BLaER1 treated with 17β-estradiol and CSF1 and Interleukin-3, amounts not matched to agents 10 nM and 100 nM (cell line): ENCODE measurements around the gene UNC93A.

Experiments
- H3K27ac ChIP-seq, 11 experiments: shearing (Covaris generic); formaldehyde crosslinking; 2 replicates each; pipeline ENCODE4 v1.8.1; 2022
- H3K27me3 ChIP-seq, 11 experiments: shearing (Covaris generic); formaldehyde crosslinking; 2 replicates each; pipeline ENCODE4 v1.8.1; 2022
- H3K36me3 ChIP-seq, 11 experiments: shearing (Covaris generic); formaldehyde crosslinking; 2 replicates each; pipeline ENCODE4 v1.8.1; 2022
- H3K4me1 ChIP-seq, 10 experiments: shearing (Covaris generic); formaldehyde crosslinking; 2 replicates each; pipeline ENCODE4 v1.8.1; 2022
- H3K4me2 ChIP-seq, 11 experiments: shearing (Covaris generic); formaldehyde crosslinking; 2 replicates each; pipeline ENCODE4 v1.8.1; 2022
- H3K4me3 ChIP-seq, 10 experiments: shearing (Covaris generic); formaldehyde crosslinking; 2 replicates each; pipeline ENCODE4 v1.8.1; 2022
- H3K9ac ChIP-seq, 11 experiments: shearing (Covaris generic); formaldehyde crosslinking; 2 replicates each; pipeline ENCODE4 v1.8.1; 2022
- H3K9me3 ChIP-seq, 11 experiments: shearing (Covaris generic); formaldehyde crosslinking; replicated peaks in 1 of 11; 2 replicates each; pipeline ENCODE4 v1.8.1; 2022
- H4K20me1 ChIP-seq, 11 experiments: shearing (Covaris generic); formaldehyde crosslinking; 2 replicates each; pipeline ENCODE4 v1.8.1; 2022
- Cebpa-rat ChIP-seq, 11 experiments: shearing (Covaris generic); IDR thresholded peaks; 2 replicates each; pipeline ENCODE4 v1.8.1; 2022

The UNC93A gene

GRCh38 chr6:167292301-167293087 is 1.4 kb downstream of the UNC93A start:
- Histone ChIP-seq H3K4me3 (no peak overlapping the region), H3K27me3 (no peaks in the 10 kb centered on the region), H3K9ac (no peak overlapping the region), H3K27ac (no peak overlapping the region), H3K36me3 (no peaks in the 10 kb centered on the region), H3K9me3 (no peaks in the 10 kb centered on the region), H4K20me1 (no peaks in the 10 kb centered on the region), H3K4me2 (no peak overlapping the region), H3K4me1 (peaks cover 0 to 6% (median 0%) of the 10 kb centered on the region in 10 experiments; a peak in 1 of 20 replicates)
- TF ChIP-seq Cebpa-rat (IDR thresholded peaks at IDR 0.05): no peak

- Histone ChIP-seq H3K9ac (no peak overlapping the region), H3K4me1 (peaks cover 0 to 10% (median 3%) of the 10 kb centered on the region in 10 experiments; a peak in 10 of 20 replicates), H4K20me1 (no peaks in the 10 kb centered on the region), H3K4me3 (no peak overlapping the region), H3K4me2 (no peak overlapping the region), H3K36me3 (no peaks in the 10 kb centered on the region), H3K27me3 (no peaks in the 10 kb centered on the region; a peak in 1 of 22 replicates), H3K27ac (no peak overlapping the region), H3K9me3 (no peaks in the 10 kb centered on the region; a peak in 1 of 22 replicates)
- TF ChIP-seq Cebpa-rat (IDR thresholded peaks at IDR 0.05): no peak
These were observed 2.0 kb downstream of the UNC93A start for GRCh38 chr6:167293088-167293589.

GRCh38 chr6:167293590-167294091 is 2.5 kb downstream of the UNC93A start:
- no peaks in the 10 kb centered on the region for H4K20me1 ChIP-seq
- H3K9ac ChIP-seq: no peak overlapping the region
- TF ChIP-seq Cebpa-rat (IDR thresholded peaks at IDR 0.05): no peak
- no peak overlapping the region for H3K4me3 ChIP-seq
- H3K27ac ChIP-seq: no peak overlapping the region
- H3K4me1 ChIP-seq: peaks cover 0 to 14% (median 7%) of the 10 kb centered on the region in 10 experiments; a peak in 11 of 20 replicates
- H3K36me3 ChIP-seq: no peaks in the 10 kb centered on the region
- no peak overlapping the region for H3K4me2 ChIP-seq
- H3K27me3 ChIP-seq: no peaks in the 10 kb centered on the region; a peak in 1 of 22 replicates
- H3K9me3 ChIP-seq: no peaks in the 10 kb centered on the region; a peak in 1 of 22 replicates

GRCh38 chr6:167294241-167294640 is 3.1 kb downstream of the UNC93A start:
- Histone ChIP-seq H3K4me1 (peaks cover 0 to 14% (median 8%) of the 10 kb centered on the region in 10 experiments; a peak in 11 of 20 replicates), H3K27me3 (no peaks in the 10 kb centered on the region; a peak in 1 of 22 replicates), H3K9me3 (no peaks in the 10 kb centered on the region; a peak in 1 of 22 replicates), H4K20me1 (no peaks in the 10 kb centered on the region), H3K9ac (no peak overlapping the region), H3K4me2 (no peak overlapping the region), H3K27ac (no peak overlapping the region), H3K4me3 (no peak overlapping the region), H3K36me3 (no peaks in the 10 kb centered on the region)
- no peak for TF ChIP-seq Cebpa-rat (IDR thresholded peaks at IDR 0.05)

DNA sequence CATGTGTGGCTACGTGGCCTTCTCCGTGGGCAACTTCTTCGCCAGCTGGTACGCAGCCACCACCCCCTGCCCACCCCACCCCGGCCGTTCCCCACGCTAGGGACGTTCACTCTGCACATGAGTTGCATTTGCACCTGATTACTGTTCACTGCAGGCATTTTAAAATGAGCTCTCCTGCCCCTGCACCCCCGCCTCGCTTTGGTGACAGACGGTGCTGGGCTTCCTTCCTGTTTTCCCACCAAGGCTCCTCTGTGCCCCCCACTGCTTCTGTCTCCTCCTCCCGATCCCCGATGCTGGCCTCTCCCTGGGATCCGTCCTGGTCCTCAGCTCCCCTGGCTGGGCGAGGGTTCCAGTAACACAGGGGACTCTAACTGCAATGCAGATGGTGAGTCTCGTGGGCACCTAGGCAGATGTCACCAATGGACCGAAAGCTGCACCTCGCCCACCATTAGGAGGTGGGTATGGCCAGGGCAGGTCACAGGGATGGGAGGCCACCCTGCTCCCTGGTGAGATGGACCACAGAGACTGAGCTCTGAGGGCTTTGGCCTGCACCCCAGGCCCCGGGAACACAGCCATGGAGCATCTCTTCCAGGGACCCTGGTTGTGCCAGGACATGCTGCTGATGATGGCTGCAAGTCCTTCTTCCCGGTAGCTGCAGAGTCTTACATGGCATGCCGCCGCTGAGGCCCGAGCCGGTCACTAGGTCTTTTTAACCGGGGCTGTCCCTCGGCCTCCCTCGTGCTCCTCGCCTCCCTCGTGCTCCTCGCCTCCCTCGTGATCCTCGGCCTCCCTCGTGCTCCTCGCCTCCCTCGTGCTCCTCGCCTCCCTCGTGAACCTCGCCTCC is 3.8 kb downstream of the UNC93A start:
- no peaks in the 10 kb centered on the region; a peak in 1 of 22 replicates for H3K27me3 ChIP-seq
- H3K4me2 ChIP-seq: no peak overlapping the region
- no peaks in the 10 kb centered on the region; a peak in 1 of 22 replicates for H3K9me3 ChIP-seq

GRCh38 chr6:167295495-167296292 is 4.6 kb downstream of the UNC93A start:
- peaks cover 0 to 14% (median 8%) of the 10 kb centered on the region in 10 experiments; a peak in 11 of 20 replicates for H3K4me1 ChIP-seq
- peak in 5 of 11 experiments; percentile 17 to 66 (median 47); a peak in 8 of 22 replicates for TF ChIP-seq Cebpa-rat (IDR thresholded peaks at IDR 0.05)
- H3K9ac ChIP-seq: no peak overlapping the region
- H3K27ac ChIP-seq: no peak overlapping the region
- H3K4me2 ChIP-seq: no peak overlapping the region
- no peaks in the 10 kb centered on the region; a peak in 1 of 22 replicates for H3K9me3 ChIP-seq
- no peak overlapping the region for H3K4me3 ChIP-seq
- no peaks in the 10 kb centered on the region; a peak in 1 of 22 replicates for H3K27me3 ChIP-seq
- H4K20me1 ChIP-seq: no peaks in the 10 kb centered on the region
- no peaks in the 10 kb centered on the region for H3K36me3 ChIP-seq

More for the DNA sequence above, 3.8 kb downstream of the UNC93A start:
- Histone ChIP-seq H3K4me3 (no peak overlapping the region), H4K20me1 (no peaks in the 10 kb centered on the region), H3K9ac (no peak overlapping the region), H3K36me3 (no peaks in the 10 kb centered on the region), H3K27ac (no peak overlapping the region), H3K4me1 (peaks cover 0 to 14% (median 8%) of the 10 kb centered on the region in 10 experiments; a peak in 11 of 20 replicates)
- no peak for TF ChIP-seq Cebpa-rat (IDR thresholded peaks at IDR 0.05)

DNA sequence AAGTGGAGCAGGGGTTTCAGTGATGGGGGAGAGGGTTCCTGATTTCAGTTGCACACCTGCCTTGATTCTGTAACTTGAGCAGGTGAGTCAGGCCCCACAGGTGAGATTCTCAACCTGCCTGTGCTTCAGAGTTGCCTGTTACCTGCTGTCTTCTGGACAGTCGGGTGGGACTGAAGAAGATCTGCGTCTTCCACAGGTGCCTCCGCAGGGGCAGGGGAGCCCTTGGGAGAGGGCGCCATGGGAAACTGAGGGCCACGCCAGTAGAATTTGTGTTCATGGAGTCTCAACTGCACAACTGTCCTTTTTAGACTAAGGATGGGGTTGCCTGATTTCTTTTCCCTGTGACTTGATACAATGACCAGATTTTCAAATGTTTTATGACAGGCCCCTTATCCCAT is 5.2 kb downstream of the UNC93A start:
- Histone ChIP-seq H3K4me3 (no peak overlapping the region), H3K9me3 (no peaks in the 10 kb centered on the region; a peak in 1 of 22 replicates), H3K36me3 (no peaks in the 10 kb centered on the region), H3K27ac (no peak overlapping the region), H4K20me1 (no peaks in the 10 kb centered on the region), H3K9ac (no peak overlapping the region), H3K27me3 (no peaks in the 10 kb centered on the region; a peak in 1 of 22 replicates), H3K4me2 (no peak overlapping the region), H3K4me1 (peaks cover 0 to 14% (median 8%) of the 10 kb centered on the region in 10 experiments; a peak in 11 of 20 replicates)
- TF ChIP-seq Cebpa-rat (IDR thresholded peaks at IDR 0.05): no peak

DNA sequence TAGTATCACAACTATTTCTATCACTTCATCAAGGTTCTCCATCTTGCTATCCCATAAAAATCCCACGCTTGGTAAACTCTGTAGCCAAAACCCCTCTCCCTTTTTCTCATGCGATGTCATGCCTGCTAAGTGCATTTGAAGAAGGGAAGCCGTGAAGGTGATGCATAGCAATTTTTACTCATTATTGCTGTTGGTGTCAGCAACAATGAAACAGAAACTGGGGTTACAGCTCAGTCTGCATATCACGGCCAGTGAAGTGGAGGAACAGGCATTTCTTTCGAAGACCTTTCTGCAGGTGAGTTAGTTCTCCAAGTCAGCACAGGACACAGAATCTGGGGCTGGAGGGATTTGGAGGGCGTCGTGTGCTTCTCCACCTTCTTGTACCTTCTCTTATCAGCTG is 5.8 kb downstream of the UNC93A start:
- no peaks in the 10 kb centered on the region; a peak in 1 of 22 replicates for H3K9me3 ChIP-seq
- H3K4me2 ChIP-seq: no peak overlapping the region
- H3K27me3 ChIP-seq: no peaks in the 10 kb centered on the region; a peak in 1 of 22 replicates
- peaks cover 0 to 11% (median 8%) of the 10 kb centered on the region in 10 experiments; a peak in 11 of 20 replicates for H3K4me1 ChIP-seq
- no peak overlapping the region for H3K27ac ChIP-seq
- H3K36me3 ChIP-seq: no peaks in the 10 kb centered on the region
- no peak overlapping the region for H3K9ac ChIP-seq
- no peaks in the 10 kb centered on the region for H4K20me1 ChIP-seq
- no peak for TF ChIP-seq Cebpa-rat (IDR thresholded peaks at IDR 0.05)
- no peak overlapping the region for H3K4me3 ChIP-seq
